Endothelial cell of umbilical vein (primary cell): ENCODE data around the gene CLASP2.

Source experiments
- EZH2 ChIP-seq: IDR thresholded peaks from 2 replicates; pipeline ENCODE4 v1.6.1; 2012; ENCODE audit warnings: borderline replicate concordance, low read depth, mild to moderate bottlenecking, moderate library complexity, low read length, inconsistent platforms; ENCODE audit not compliant: severe bottlenecking
- FOS ChIP-seq: IDR thresholded peaks from 2 replicates; pipeline ENCODE4 v1.6.1; 2011; ENCODE audit warnings: mild to moderate bottlenecking, low read length, moderate library complexity, borderline replicate concordance; ENCODE audit not compliant: insufficient read depth
- GATA2 ChIP-seq: IDR thresholded peaks from 2 replicates; pipeline ENCODE4 v1.7.0; 2011; ENCODE audit warnings: low read depth, mild to moderate bottlenecking, moderate library complexity, mixed read lengths, low read length; ENCODE audit not compliant: insufficient read length, insufficient read depth
- JUN ChIP-seq: IDR thresholded peaks from 2 replicates; pipeline ENCODE4 v1.6.1; 2011; ENCODE audit warnings: borderline replicate concordance, low read depth; ENCODE audit not compliant: insufficient read length, insufficient read depth
- MYC ChIP-seq: IDR thresholded peaks from one replicate; pipeline ENCODE4 v1.6.1; 2011; ENCODE audit warnings: mild to moderate bottlenecking, low read depth, low read length
- POLR2A ChIP-seq: IDR thresholded peaks from 2 replicates; pipeline ENCODE4 v1.6.1; 2012; ENCODE audit warnings: low read depth, mild to moderate bottlenecking, control low read depth, low read length
- POLR2AphosphoS5 ChIP-seq: IDR thresholded peaks from 2 replicates; pipeline ENCODE4 v1.6.1; 2012; ENCODE audit warnings: low read depth, mild to moderate bottlenecking, control low read depth, low read length, moderate library complexity; ENCODE audit not compliant: insufficient read depth
- TF ChIP-seq, protein P1 (sequence below), 2 donors: IDR thresholded peaks; 1 replicate in 1 of 2; 2 replicates in 1 of 2; pipeline ENCODE4 v1.5.1; 2011; ENCODE audit warnings: low read length in 2 of 2, mild to moderate bottlenecking in 2 of 2, moderate library complexity in 2 of 2, control low read depth in 1 of 2, inconsistent platforms in 1 of 2, low read depth in 1 of 2; ENCODE audit not compliant: insufficient read depth in 1 of 2; ENCODE audit errors: extremely low read depth in 1 of 2
- TF ChIP-seq, protein P2 (sequence below): IDR thresholded peaks from 2 replicates; pipeline ENCODE4 v1.6.1; 2011; ENCODE audit not compliant: insufficient read depth, insufficient read length

DNA sequence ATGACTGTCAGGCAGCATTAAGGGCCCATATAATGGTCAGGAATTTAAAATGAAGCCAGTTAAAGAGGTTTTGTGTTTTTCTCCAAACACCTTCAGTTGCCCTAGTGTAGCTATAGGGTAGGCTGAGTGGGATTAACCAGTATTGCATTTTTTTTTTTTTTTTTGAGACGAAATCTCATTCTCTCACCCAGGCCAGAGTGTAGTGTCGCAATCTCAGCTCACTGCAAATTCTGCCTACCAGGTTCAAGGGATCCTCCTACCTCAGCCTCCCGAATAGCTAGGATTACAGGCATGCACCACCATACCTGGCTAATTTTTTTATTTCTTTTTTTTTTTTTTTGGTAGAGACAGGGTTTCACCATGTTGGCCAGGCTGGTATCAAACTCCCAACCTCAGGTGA, 7.0 kb downstream of the CLASP2 start:
- TF ChIP-seq POLR2A (no peak), EZH2 (no peak), JUN (no peak), GATA2 (no peak), POLR2AphosphoS5 (no peak), FOS (no peak), MYC (no peak)
- TF ChIP-seq, protein P1, sequence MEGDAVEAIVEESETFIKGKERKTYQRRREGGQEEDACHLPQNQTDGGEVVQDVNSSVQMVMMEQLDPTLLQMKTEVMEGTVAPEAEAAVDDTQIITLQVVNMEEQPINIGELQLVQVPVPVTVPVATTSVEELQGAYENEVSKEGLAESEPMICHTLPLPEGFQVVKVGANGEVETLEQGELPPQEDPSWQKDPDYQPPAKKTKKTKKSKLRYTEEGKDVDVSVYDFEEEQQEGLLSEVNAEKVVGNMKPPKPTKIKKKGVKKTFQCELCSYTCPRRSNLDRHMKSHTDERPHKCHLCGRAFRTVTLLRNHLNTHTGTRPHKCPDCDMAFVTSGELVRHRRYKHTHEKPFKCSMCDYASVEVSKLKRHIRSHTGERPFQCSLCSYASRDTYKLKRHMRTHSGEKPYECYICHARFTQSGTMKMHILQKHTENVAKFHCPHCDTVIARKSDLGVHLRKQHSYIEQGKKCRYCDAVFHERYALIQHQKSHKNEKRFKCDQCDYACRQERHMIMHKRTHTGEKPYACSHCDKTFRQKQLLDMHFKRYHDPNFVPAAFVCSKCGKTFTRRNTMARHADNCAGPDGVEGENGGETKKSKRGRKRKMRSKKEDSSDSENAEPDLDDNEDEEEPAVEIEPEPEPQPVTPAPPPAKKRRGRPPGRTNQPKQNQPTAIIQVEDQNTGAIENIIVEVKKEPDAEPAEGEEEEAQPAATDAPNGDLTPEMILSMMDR (IDR thresholded peaks at IDR 0.05; ENCODE audit: extremely low read depth in 1 of 2, insufficient read depth in 1 of 2, low read depth in 1 of 2, low read length in 2 of 2), result no peak
- TF ChIP-seq, protein P2, sequence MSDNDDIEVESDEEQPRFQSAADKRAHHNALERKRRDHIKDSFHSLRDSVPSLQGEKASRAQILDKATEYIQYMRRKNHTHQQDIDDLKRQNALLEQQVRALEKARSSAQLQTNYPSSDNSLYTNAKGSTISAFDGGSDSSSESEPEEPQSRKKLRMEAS, result no peak
